GM18907 (cell line): ENCODE results near the gene WDR89.
"Not testable (repeated sequence)": the region's sequence is repeated elsewhere in the genome, so short reads cannot be mapped to it uniquely, and the experiment has no call there.

ENCODE experiments used
- ATAC-seq: cut with Tn5 transposase; IDR thresholded peaks from one replicate; pipeline ENCODE4 v1.9.1; 2021; ENCODE audit warnings: mild to moderate bottlenecking, moderate library complexity; ENCODE audit not compliant: unreplicated experiment

The WDR89 gene

GRCh38 chr14:63641473-63642228 is at the start of gene WDR89:
WDR89 (minus strand) TSS chr14:63641871; CDS start chr14:63599942, 41,929 bp downstream.
- ATAC-seq, result peak; percentile 86

DNA sequence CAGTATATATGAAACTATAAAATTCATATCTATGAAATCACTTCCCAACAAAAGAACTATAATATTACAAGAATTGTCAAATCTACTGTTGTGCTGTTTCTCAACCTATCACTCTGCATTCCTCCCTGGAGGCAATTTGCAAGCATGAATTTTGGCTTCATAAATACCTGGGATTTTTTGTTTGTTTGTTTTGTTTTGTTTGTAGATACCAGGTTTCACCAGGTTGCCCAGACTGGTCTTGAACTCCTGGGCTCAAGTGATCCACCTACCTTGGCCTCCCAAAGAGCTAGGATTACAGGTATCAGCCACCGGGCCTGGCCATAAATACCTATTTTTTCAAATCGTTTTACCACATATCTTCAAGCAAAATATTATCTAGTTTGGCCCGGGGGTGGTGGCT is 47.5 kb upstream of the WDR89 start:
- ATAC-seq, result no peak

DNA sequence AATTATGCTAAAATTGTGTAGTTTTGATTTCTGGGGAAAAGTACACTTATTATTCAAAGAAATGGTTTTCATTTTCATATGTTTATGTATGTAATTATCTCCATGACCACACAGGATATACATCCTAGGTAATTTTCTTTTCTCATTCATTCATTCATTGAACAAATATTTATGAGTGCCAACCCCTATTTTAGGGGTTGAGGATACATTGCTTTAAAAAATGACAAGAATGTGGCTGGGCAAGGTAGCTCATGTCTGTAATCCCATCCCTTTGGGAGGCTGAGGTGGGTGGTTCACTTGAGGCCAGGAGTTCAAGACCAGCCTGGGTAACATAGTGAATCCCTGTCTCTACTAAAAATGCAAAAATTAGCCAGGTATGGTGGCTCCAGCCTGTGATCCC is 45.3 kb upstream of the WDR89 start:
- ATAC-seq, result no peak

GRCh38 chr14:63685401-63685800 is 43.7 kb upstream of the WDR89 start:
- no peak for ATAC-seq

- no peak for ATAC-seq
These were observed 41.3 kb upstream of the WDR89 start for GRCh38 chr14:63682727-63683593.

DNA sequence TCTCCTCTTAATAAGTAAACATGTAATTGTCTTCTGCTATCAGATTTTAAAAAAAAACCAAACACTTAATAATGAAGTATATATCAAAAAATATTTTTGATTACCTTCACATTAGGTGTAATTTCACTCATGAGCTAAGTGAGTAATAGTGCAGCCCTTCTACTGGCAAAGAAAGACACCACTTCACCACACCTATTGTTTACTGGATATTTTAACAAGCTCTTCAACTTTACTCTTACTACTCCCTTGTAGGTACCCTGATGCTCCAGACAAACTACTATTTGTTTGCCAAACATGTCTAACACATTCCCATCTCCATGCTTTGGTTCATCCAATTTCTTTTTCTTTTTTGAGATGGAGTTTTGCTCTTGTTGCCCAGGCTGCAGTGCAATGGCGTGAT is 36.9 kb upstream of the WDR89 start:
- no peak for ATAC-seq

DNA sequence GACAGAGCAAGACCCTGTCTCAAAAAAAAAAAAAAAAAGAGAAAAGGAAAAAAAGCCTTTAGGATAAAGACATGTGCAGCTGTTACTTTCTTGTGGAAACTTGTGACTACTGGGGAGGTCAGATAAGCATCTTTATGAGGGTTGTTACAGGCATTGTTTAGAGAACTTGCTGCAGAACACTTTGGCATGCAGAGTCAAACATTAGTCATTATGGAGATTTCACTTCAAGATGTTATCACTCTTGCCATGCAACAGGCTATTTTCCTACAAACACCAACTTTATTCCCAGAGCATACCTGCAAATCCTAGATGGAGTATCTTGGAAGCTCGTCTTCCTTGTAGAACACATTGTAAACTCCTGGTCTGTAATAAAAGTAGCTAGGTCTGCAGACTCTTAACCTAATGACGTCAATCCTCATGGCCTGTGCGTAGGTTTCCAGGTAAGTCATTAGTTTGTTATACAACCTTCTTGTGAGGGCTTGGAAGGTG is 36.3 kb upstream of the WDR89 start:
- no peak for ATAC-seq

- ATAC-seq, result no peak
These were observed 34.9 kb upstream of the WDR89 start for GRCh38 chr14:63676615-63677014.

- ATAC-seq, result no peak
These were observed 32.3 kb upstream of the WDR89 start for GRCh38 chr14:63673886-63674497.

GRCh38 chr14:63673255-63673654 is 31.6 kb upstream of the WDR89 start:
- ATAC-seq, result no peak

- ATAC-seq, result peak; percentile 85
These were observed 30.9 kb upstream of the WDR89 start for GRCh38 chr14:63672417-63673180.

DNA sequence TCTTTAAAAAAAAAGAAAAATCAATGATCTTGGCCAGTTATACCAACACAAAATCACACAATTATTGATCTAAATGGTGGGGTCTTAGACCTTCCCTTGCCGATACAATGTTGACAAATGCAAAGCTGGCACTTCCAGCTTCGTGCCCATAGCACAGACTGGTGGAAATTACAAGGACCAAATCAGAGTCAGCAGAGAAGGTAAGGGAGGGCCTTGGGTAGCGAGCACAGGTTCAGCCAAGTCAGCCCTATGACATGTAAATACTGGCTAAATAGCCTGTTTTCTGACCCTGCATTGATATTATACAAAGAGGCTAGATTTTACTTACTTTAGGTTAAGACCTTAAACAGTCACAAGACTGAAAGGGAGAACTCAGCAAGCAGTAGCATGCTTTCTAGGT is 30.3 kb upstream of the WDR89 start:
- ATAC-seq, result peak; percentile 24

DNA sequence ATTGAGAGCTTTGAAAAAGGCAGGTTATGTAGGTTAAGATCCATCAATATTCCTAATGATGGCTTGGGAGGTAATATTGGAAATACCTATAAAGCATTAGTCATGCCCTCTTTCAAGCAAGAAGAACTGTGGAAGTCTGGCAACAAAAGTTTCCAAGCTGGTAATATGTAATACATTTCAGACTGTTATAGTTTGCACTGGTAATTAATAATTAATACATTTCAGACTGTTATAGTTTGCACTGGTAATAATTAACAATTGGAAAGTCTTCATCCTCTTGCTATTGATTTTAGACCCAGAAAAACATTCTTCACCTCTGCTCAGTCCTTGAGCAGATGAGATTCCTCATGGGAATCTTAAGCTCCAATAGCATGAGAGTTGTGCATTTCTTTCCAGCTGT is 29.0 kb upstream of the WDR89 start:
- ATAC-seq, result peak; percentile 51

GRCh38 chr14:63666335-63666734 is 24.7 kb upstream of the WDR89 start:
- no peak for ATAC-seq

DNA sequence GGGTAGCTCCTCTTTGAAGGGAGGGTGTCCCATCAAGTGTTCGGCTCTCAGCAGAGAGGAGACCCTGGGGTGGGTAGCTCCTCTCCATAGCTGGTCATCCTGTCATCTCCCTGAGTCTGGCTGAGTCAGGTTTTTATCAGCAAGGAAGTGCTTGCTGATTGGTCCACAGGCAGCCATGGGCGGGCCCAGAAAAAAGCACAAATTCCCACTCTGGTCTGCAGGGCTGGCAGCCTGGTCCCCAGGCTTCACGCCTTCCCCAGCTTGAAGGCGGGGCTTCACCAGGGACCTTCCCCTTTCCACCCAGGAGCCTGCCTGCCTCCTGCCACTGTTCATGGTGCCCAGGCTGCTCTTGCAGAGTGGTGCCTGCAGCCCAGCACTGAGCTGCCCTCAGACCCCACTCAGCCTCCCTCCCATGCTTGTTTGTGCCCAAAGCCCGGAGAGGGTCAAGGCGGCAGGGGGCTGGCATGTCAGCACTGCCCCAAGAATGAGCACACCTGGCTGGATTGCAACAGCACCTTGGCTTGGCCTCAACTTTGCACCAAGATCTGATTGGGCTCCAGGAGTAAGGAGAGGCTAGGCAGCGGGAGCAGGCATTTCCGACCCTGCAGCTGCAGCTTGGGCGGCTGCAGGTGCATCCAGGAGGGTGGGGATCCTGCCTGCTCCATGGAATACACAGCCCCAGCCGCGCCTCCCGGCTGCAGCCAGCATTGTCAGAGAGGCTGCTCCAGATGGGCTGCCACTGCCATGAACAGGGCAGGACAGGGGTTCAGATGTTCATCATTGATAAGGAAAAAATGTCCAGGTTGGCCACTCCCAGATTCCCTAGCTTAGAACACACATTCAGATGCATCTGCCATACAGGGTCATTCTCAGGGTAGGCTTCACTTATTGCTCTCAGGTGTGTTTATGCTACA is 22.0 kb upstream of the WDR89 start:
- no peak for ATAC-seq

DNA sequence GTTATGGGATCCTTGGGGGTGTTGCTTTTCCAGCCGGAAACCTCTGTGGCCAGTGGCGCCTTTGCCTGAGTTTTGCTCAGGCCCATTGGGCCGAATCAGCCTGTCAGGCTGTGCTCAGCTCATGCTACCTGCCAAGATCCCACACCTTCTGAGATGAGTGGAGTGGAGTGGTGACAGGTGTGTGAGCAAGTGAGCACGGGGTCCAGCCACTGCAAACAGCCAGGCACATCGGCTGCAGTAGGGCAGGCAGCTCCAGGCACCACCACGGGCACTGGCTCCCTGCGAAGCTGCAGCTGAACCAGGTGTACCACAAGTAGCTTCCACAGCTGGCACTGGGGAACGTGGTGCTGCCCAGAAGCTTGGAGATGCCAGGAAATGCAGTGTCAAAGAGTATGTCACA is 21.1 kb upstream of the WDR89 start:
- ATAC-seq, result no peak

GRCh38 chr14:63661881-63662280 is 20.2 kb upstream of the WDR89 start:
- ATAC-seq, result not testable (repeated sequence)

- no peak for ATAC-seq
These were observed 18.1 kb upstream of the WDR89 start for GRCh38 chr14:63659726-63660125.

DNA sequence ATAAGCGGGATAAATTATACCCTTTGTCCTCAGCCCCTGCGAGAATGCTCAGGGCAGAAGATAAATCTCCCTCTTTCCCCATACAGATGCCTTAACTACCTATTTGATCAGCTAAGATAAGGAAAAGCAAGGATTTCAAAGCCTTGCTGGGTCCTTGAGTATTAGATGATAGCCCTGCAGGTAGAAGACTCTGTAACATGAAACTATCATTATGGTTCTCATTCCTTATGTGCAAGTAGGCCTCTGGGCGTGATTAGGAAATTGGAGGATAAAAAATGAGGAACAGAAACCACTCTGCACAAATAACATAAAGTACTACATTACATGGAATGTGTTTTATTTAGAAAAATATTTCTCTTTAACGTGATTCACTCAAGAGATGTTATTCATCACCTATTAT is 14.5 kb upstream of the WDR89 start:
- no peak for ATAC-seq

DNA sequence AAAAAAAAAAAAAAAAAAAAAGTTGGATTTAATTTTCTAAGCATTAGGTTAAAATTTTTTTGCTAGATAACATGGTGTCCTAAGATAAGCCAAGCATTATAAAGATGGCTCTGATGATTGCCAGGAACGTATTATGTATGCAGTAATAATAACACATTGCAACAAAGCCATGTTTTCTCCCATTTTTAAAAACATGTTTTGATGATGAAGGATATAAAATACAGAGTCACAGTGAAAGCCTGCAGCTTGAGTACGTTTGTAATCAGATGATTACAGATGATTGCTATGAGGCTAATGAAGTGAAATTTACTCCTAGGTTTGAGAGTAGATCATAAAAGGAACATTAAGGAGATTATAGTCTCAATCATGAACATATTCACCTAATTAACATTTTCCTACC is 13.3 kb upstream of the WDR89 start:
- no peak for ATAC-seq
